DMS114 treated with DMSO at 0.1 percent for 48 hours (cell line): ENCODE results near the gene SPRED2.

Experiments
- DNase-seq: peaks from one replicate; lab custom pipeline; 2025; ENCODE audit not compliant: unreplicated experiment; lab: John Stamatoyannopoulos, UW

The SPRED2 gene

GRCh38 chr2:65388596-65389390, 43.6 kb downstream of the SPRED2 start:
- no peak for DNase-seq

- no peak for DNase-seq
These were observed 44.3 kb downstream of the SPRED2 start for GRCh38 chr2:65388051-65388531.

DNA sequence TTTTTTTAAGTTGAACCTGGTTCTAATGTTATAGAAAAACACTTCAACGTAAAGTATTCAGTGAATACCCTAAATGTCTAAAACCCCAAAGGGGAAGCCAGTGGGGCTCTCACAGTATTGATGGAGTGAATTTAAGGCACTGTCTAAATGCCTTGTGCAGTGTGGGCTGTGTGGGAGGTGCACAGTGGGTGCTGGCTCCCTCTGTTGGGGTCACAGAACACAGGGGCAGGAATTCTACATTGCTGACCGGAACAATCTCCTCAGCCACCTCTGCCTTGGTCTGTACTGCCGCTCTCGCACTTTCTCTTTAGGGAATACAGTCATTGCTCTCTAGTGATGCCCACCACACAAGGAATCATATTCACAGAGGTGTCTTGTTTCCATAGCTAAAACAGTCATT, 45.4 kb downstream of the SPRED2 start:
- no peak for DNase-seq

DNA sequence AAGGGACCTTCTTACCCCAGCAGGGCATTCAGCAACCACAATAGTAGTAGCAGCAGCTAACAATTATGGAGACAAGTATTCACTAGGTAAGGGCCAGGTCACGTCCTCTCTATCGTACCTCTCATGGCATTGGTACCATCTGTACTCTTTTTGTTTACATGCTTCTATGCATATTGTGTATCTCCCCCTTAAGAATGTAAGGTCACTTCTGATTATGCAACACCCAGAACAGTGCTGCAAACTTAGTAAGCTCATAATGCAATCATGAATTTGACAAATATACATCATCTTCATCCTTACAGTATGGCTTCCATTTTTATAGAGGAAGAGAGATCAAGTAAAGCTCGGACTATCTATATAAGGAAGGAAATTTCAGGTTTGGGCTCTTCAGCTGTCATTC, 46.1 kb downstream of the SPRED2 start:
- DNase-seq: no peak

DNA sequence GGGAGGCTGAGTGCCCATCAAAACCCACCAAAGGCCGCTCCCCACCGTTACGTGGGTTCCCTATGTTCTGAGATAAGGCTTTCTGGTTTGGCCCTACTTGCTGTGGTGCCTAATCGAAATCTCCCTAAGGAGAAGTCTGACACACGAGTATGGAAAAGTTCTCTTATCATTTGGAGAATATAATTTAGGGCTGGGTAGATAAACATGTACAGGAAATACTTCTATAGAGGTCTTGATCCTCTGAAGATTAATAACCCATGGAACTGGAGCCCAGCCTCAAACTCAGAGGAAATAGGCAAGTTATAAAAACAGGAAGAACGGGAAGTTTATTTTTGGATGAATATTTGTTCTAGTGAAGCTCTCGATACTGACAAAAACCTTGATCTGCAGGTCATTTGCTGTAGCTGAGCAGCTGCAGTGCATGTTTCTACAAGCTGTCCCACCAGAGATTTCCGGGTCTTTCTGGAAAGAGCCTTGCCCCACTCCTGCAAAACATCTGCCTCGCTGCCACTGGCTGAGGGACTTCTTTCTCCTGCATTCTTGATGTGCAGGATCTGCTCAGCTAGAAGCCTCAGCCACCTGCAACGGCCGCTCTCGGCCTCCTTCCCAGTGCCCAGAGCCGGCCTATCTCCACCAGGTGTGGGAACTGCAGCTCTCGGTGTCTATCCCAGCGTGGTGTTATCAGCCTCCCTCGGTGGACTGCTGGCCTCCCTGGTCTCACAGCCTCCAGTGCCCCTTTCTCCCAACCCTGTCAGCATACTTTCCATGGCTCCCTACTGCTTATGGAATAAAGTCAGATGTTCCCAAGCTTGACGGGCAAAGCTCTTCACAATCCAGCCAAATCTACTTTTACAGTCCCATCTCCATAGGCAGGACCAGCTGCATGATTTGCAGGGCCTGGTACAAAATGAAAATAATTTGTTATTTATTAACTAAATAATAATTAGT, 48.6 kb downstream of the SPRED2 start:
- no peak for DNase-seq

GRCh38 chr2:65382776-65383357, 49.5 kb downstream of the SPRED2 start:
- DNase-seq: no peak

- no peak for DNase-seq
These were observed 50.1 kb downstream of the SPRED2 start for GRCh38 chr2:65382323-65382722.

DNA sequence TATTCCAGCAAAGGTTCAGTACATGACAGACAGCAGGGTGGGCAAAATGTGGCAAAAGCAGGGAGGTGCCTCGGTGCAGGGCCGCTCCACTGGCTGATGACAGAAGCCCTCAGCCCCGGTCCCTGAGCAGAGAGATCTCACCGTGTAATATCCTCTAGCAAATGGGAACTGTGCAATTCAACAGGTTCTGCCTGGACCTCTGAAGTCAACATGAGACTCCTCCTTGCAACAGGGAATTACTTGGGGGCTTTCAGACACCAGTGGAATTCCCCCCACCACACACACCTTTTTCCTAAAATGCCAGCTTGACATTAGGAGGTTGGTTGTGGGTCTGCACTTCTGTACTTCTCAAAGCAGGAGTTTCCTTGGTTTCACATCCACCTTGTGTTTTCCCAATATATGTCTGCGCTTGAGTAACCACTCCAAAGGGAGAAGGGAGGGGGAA, 50.8 kb downstream of the SPRED2 start:
- no peak for DNase-seq

DNA sequence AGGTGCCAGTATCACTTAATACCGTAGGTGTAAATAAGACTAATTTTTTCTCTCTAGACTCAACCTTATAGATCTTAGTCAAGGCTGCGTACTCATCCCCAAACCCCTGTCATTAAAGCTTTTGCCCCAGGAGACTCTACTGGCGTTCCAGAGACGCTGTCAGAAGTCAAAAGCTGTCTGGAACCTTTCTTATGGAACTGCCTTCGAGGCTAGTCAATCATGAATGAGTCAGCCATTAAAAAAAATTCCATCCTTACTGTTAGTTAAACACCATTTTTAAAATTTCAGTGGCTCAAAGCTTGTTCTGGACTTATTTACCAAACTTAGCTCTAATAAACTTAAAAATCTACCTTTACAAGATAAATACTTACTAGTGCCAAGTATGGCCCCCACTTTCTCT, 52.1 kb downstream of the SPRED2 start:
- no peak for DNase-seq

GRCh38 chr2:65379721-65380171, 52.7 kb downstream of the SPRED2 start:
- no peak for DNase-seq

DNA sequence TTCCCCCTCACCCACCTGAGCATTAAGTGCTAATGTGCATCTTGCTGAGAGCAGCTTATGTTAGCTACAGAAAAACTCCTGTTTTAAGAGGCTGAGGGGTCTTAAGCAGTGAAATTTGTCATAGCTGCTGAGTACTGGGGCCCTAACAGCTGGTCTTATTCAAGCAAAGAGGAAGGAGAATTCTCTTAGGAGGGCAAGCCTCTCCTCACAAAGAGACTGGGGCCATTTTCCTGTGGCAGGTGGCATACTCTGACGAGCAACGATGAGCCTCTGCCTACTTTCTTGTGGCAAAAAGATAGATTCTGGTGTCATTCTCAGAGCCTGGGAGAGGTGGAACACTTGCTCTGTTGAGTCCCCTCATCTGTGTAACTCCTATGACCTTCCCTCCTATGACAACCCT, 53.2 kb downstream of the SPRED2 start:
- DNase-seq: no peak

- no peak for DNase-seq
These were observed 54.1 kb downstream of the SPRED2 start for GRCh38 chr2:65378290-65378689.

GRCh38 chr2:65377556-65378192, 54.7 kb downstream of the SPRED2 start:
- DNase-seq: no peak

DNA sequence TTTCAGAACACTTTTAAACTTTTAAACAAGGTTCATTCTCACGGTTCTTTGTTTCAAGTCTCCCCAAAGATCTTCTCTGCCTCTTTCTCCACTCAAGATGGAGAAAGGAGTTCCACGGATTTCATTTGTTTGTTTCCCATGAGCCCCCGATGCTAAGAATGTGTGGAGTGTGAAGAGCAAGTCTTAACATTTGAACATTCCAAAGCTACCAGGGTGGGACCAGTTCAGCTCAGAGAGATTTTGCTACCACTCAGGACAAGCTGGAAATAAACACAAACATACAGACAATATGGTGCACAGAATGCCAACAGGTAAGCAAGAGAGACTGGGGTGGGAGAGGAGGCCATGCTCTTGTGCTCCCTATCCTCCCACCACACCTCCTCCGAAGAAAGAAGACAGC, 56.7 kb downstream of the SPRED2 start:
- no peak for DNase-seq

GRCh38 chr2:65374999-65375398, 57.4 kb downstream of the SPRED2 start:
- no peak for DNase-seq

DNA sequence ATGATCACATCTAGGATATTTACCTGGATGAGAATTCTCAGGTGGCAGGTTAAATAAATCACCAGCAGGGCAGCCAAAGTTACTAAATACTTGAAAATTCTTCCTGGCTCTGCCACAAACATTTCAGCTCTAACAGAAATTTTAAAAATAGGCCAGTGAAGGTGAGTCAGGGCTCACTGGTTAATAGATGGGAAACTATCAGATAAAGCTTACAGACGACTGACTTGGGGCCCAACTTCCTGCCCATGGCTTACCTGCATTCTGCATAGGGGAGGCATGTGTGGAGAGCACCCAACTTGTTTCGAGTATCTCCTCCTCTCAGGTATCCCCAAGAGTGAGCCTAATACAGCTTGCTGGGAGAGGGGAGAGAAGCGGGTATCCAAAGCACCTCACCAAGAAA, 57.8 kb downstream of the SPRED2 start:
- DNase-seq: no peak

- no peak for DNase-seq
These were observed 59.0 kb downstream of the SPRED2 start for GRCh38 chr2:65373365-65373918.

GRCh38 chr2:65372619-65373018, 59.8 kb downstream of the SPRED2 start:
- DNase-seq: no peak

DNA sequence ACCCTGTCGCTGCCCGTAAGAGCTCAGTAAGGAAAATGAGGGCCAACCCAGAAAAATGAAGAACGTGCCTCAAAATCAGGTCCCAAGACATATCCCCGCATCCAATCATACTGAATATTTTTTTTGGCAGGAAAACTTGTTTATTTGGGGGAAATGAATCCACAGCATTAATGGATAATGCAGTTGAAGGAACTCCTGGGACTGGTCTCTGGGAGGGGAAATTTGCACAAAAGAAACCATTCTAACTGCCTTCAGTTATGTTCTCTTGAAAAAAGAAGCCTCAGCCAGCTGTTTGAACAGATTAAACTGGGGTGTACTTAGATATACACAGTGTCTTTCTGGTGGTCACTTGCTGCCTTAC, 61.3 kb downstream of the SPRED2 start:
- DNase-seq: no peak

GRCh38 chr2:65370387-65371073, 61.9 kb downstream of the SPRED2 start:
- no peak for DNase-seq
